GM11168 (cell line): ENCODE data around the gene FOXP4.

ENCODE experiments used
- in situ Hi-C: fragments of 300-500 bp; cut with MboI; formaldehyde crosslinking; loops from one replicate; pipeline ENCODE4 v1.12.0; 2022; ENCODE audit warnings: low sequenced_read_pairs; ENCODE audit not compliant: unreplicated experiment

FOXP4 gene

GRCh38 chr6:41545247-41545702 lies 906 bp upstream of the FOXP4 start:
- in situ Hi-C loops: no loop called here

- in situ Hi-C loops: no loop called here
Measured at GRCh38 chr6:41546475-41546865, 289 bp downstream of the FOXP4 start.

GRCh38 chr6:41546866-41547798 lies 951 bp downstream of the FOXP4 start:
- in situ Hi-C loops: no loop called here

GRCh38 chr6:41547799-41548097 lies 1.6 kb downstream of the FOXP4 start:
- in situ Hi-C loops: no loop called here

GRCh38 chr6:41548098-41548840 lies 2.1 kb downstream of the FOXP4 start:
- in situ Hi-C loops: no loop called here

- in situ Hi-C loops: no loop called here
Measured at GRCh38 chr6:41548841-41549642, 2.9 kb downstream of the FOXP4 start.

- in situ Hi-C loops: no loop called here
Measured at GRCh38 chr6:41549673-41550072, 3.5 kb downstream of the FOXP4 start.

- in situ Hi-C loops: no loop called here
Measured at GRCh38 chr6:41551086-41551700, 5.0 kb downstream of the FOXP4 start.

GRCh38 chr6:41551857-41552256 lies 5.7 kb downstream of the FOXP4 start:
- in situ Hi-C loops: no loop called here

GRCh38 chr6:41552723-41553122 lies 6.5 kb downstream of the FOXP4 start:
- in situ Hi-C loops: no loop called here

GRCh38 chr6:41553405-41553999 lies 7.3 kb downstream of the FOXP4 start:
- in situ Hi-C loops: no loop called here

- in situ Hi-C loops: no loop called here
Measured at GRCh38 chr6:41555326-41556300, 9.4 kb downstream of the FOXP4 start.

- in situ Hi-C loops: no loop called here
Measured at GRCh38 chr6:41557335-41557734, 11.2 kb downstream of the FOXP4 start.

- in situ Hi-C loops: no loop called here
Measured at GRCh38 chr6:41558033-41558807, 12.0 kb downstream of the FOXP4 start.

- in situ Hi-C loops: no loop called here
Measured at GRCh38 chr6:41559655-41560427, 13.7 kb downstream of the FOXP4 start.

- in situ Hi-C loops: no loop called here
Measured at GRCh38 chr6:41560431-41561192, 14.4 kb downstream of the FOXP4 start.

GRCh38 chr6:41561416-41561815 lies 15.2 kb downstream of the FOXP4 start:
- in situ Hi-C loops: no loop called here
